VCaP (cell line): ENCODE results near the gene HIVEP3.

Source experiments
- H3K27ac ChIP-seq: fragments of 450-650 bp; 2 replicates; pipeline ENCODE4 v1.5.1; 2017
- CTCF ChIP-seq: fragments of 450-650 bp; conservative IDR thresholded peaks from 2 replicates; pipeline ENCODE4 v1.5.1; 2017; ENCODE audit warnings: mild to moderate bottlenecking, moderate library complexity

HIVEP3 gene

DNA sequence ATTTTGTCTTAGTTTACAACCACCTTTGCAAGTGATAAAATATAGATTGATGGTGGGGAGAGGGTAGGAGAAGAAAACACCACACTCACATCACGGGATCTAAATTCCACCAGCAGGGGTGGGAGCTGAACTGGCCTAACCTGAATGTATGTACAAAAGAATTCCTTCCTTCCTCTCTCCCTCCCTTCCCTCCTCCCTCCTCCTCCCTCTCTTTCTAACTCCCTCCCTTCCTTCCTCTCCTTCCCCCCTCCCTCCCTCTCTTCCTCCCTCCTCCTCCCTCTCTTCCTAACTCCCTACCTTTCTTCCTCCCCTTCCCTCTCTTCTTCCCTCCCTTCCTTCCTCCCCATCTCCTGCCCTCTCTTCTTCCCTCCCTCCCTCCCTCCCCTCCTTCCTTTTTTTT, 40.2 kb downstream of the HIVEP3 start:
- no peak overlapping the region; the same call in 1 of the 2 replicates for H3K27ac ChIP-seq

GRCh38 chr1:41876576-41877445, 41.9 kb downstream of the HIVEP3 start:
- no peak overlapping the region for H3K27ac ChIP-seq
- TF ChIP-seq CTCF = no peak

More for the DNA sequence above, 40.2 kb downstream of the HIVEP3 start:
- no peak for TF ChIP-seq CTCF

DNA sequence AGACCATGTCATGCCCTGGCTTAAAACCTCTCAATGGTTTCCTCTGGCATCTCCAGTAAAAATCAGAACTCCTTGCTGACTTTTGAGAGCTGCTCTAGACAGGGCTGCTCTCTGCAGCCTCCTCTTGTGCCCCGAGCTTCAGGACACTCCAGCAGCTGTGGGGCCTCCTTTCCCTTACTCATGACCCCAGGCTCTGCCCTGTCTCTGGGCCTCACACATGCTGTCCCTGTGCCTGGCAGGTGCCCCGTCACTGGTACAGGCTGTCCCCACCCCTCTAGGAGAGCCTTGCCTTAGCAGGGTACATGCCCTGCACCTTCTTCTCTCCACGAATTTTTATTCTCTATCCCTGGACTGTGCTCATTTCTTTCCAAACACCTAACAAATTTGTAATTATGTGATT, 43.2 kb downstream of the HIVEP3 start:
- H3K27ac ChIP-seq = no peak overlapping the region
- no peak for TF ChIP-seq CTCF

- TF ChIP-seq CTCF = no peak
- H3K27ac ChIP-seq = no peak overlapping the region
These were observed 43.8 kb downstream of the HIVEP3 start for GRCh38 chr1:41874903-41875411.

- TF ChIP-seq CTCF = no peak
These were observed 44.5 kb downstream of the HIVEP3 start for GRCh38 chr1:41874151-41874719.

GRCh38 chr1:41872074-41872473, 46.6 kb downstream of the HIVEP3 start:
- no peak for TF ChIP-seq CTCF
- H3K27ac ChIP-seq = no peak overlapping the region

More at GRCh38 chr1:41874151-41874719, 44.5 kb downstream of the HIVEP3 start:
- H3K27ac ChIP-seq = no peak overlapping the region

- TF ChIP-seq CTCF = no peak
- no peak overlapping the region for H3K27ac ChIP-seq
These were observed 48.6 kb downstream of the HIVEP3 start for GRCh38 chr1:41870076-41870562.
